Colonic mucosa (tissue), 4 donors: ENCODE measurements around the gene ZC3H15. TPM values are rescaled to one million over a fixed set of nuclear protein-coding genes. Genes with fewer than 3 reads are reported as not detected.

Source experiments
- DNase-seq: peaks from one replicate; pipeline ENCODE4 v3.0.0-alpha.2; 2020
- H3K27ac ChIP-seq: fragments of 200-600 bp; one replicate; pipeline ENCODE4 v1.8.0; 2021
- H3K27me3 ChIP-seq: fragments of 200-600 bp; one replicate; pipeline ENCODE4 v1.8.0; 2021
- H3K36me3 ChIP-seq: fragments of 200-600 bp; one replicate; pipeline ENCODE4 v1.8.0; 2021
- H3K4me1 ChIP-seq: fragments of 200-600 bp; one replicate; pipeline ENCODE4 v1.8.0; 2021; ENCODE audit warnings: mild to moderate bottlenecking
- H3K4me3 ChIP-seq: fragments of 200-600 bp; one replicate; pipeline ENCODE4 v1.8.0; 2021
- H3K9ac ChIP-seq, 2 donors: one replicate each; pipeline ENCODE4 v1.7.0; 2013; ENCODE audit warnings: control low read depth in 2 of 2, low read depth in 2 of 2, low read length in 2 of 2
- H3K9me3 ChIP-seq: fragments of 200-600 bp; one replicate; pipeline ENCODE4 v1.8.0; 2021
- CTCF ChIP-seq: fragments of 200-600 bp; IDR thresholded peaks from one replicate; pipeline ENCODE4 v1.8.0; 2022; ENCODE audit warnings: antibody characterized with exemption, mild to moderate bottlenecking
- intact Hi-C: fragments of 100-400 bp; cut with DNase I; formaldehyde crosslinking; loops from one replicate; pipeline ENCODE4 v1.14.1; 2022
- total RNA-seq, 2 donors: library from RNA; stranded (reverse); fragmentation: NEBNext Ultra II Directional in 1 of 2; extraction: Animal tissue kit (Norgen Biotek cat#: 25700) in 1 of 2; gene quantifications; one replicate each; pipeline ENCODE4 v1.2.1, GENCODE V29; 2021
- donor health status: healthy.
- donor health status: DM: no; HTN: no; CAD: no.
- donor health status: DM: no; HTN: no; CAD: no.

The ZC3H15 gene
- total RNA-seq, 2 donors from 2014 or later: 49.6 to 64.2 TPM

GRCh38 chr2:186540941-186541340, 54.9 kb downstream of the ZC3H15 start:
- intact Hi-C loops: no loop called here
- Histone ChIP-seq H3K27me3 (no peaks in the 10 kb centered on the region), H3K9me3 (no peaks in the 10 kb centered on the region), H3K9ac (no peak overlapping the region), H3K27ac (no peak overlapping the region), H3K36me3 (no peaks in the 10 kb centered on the region), H3K4me1 (no peaks in the 10 kb centered on the region), H3K4me3 (no peak overlapping the region)
- TF ChIP-seq CTCF: no peak
- DNase-seq: no peak

GRCh38 chr2:186542002-186542401, 55.9 kb downstream of the ZC3H15 start:
- no peak for TF ChIP-seq CTCF
- no peak overlapping the region for H3K4me3 ChIP-seq
- H3K36me3 ChIP-seq: no peaks in the 10 kb centered on the region
- no peak overlapping the region for H3K27ac ChIP-seq
- no peak for DNase-seq
- H3K9me3 ChIP-seq: no peaks in the 10 kb centered on the region
- H3K27me3 ChIP-seq: no peaks in the 10 kb centered on the region
- intact Hi-C loops: no loop called here
- H3K4me1 ChIP-seq: no peaks in the 10 kb centered on the region
- no peak overlapping the region for H3K9ac ChIP-seq

- no peak for DNase-seq
- no peak overlapping the region for H3K9ac ChIP-seq
- no peaks in the 10 kb centered on the region for H3K27me3 ChIP-seq
Observed at GRCh38 chr2:186543561-186544131, 57.6 kb downstream of the ZC3H15 start.

GRCh38 chr2:186544255-186544675, 58.2 kb downstream of the ZC3H15 start:
- Histone ChIP-seq H3K4me3 (no peak overlapping the region), H3K27me3 (no peaks in the 10 kb centered on the region), H3K27ac (peak overlapping the region; percentile 44), H3K36me3 (no peaks in the 10 kb centered on the region), H3K9ac (no peak overlapping the region), H3K9me3 (no peaks in the 10 kb centered on the region), H3K4me1 (no peaks in the 10 kb centered on the region)
- TF ChIP-seq CTCF: no peak
- DNase-seq: no peak
- intact Hi-C loops: no loop called here

More at GRCh38 chr2:186543561-186544131, 57.6 kb downstream of the ZC3H15 start:
- H3K27ac ChIP-seq: peak overlapping the region; percentile 44
- H3K36me3 ChIP-seq: no peaks in the 10 kb centered on the region
- H3K9me3 ChIP-seq: no peaks in the 10 kb centered on the region
- TF ChIP-seq CTCF: no peak
- no peak overlapping the region for H3K4me3 ChIP-seq
- intact Hi-C loops: no loop called here
- no peaks in the 10 kb centered on the region for H3K4me1 ChIP-seq

- Histone ChIP-seq H3K9me3 (no peaks in the 10 kb centered on the region), H3K4me3 (no peak overlapping the region), H3K9ac (no peak overlapping the region), H3K27me3 (no peaks in the 10 kb centered on the region), H3K27ac (no peak overlapping the region), H3K4me1 (no peaks in the 10 kb centered on the region), H3K36me3 (no peaks in the 10 kb centered on the region)
- DNase-seq: no peak
- TF ChIP-seq CTCF: no peak
- intact Hi-C loops: no loop called here
Observed at GRCh38 chr2:186546846-186547245, 60.8 kb downstream of the ZC3H15 start.
